HepG2 (cell line): Measurements from ENCODE around the gene CRKL. TPM values are rescaled to one million over a fixed set of nuclear protein-coding genes. Genes with fewer than 3 reads are reported as not detected.

Experiments used
- ATF3 ChIP-seq: sonication (generic); formaldehyde crosslinking; IDR thresholded peaks from 2 replicates; pipeline ENCODE4 v1.4.0; 2020; ENCODE audit warnings: missing genetic modification reagents
- ATF5 ChIP-seq: sonication (generic); formaldehyde crosslinking; IDR thresholded peaks from 2 replicates; pipeline ENCODE4 v1.4.0; 2020; ENCODE audit warnings: mild to moderate bottlenecking, low read depth, missing genetic modification reagents
- CBX5 ChIP-seq: sonication (generic); formaldehyde crosslinking; IDR thresholded peaks from 2 replicates; pipeline ENCODE4 v1.4.0; 2020; ENCODE audit warnings: missing genetic modification reagents, borderline replicate concordance
- CENPBD1 ChIP-seq: sonication (generic); formaldehyde crosslinking; IDR thresholded peaks from 2 replicates; pipeline ENCODE4 v1.8.0; 2022; ENCODE audit warnings: missing genetic modification reagents, low read depth, mild to moderate bottlenecking, borderline replicate concordance
- IRF9 ChIP-seq: sonication (generic); formaldehyde crosslinking; IDR thresholded peaks from 2 replicates; pipeline ENCODE4 v1.8.0; 2022; ENCODE audit warnings: missing genetic modification reagents, mild to moderate bottlenecking, borderline replicate concordance
- KLF15 ChIP-seq: sonication (generic); formaldehyde crosslinking; IDR thresholded peaks from 2 replicates; pipeline ENCODE4 v1.8.1; 2023; ENCODE audit warnings: borderline replicate concordance, mild to moderate bottlenecking, inconsistent platforms, missing genetic modification reagents, mixed read lengths
- MYPOP ChIP-seq: sonication (generic); formaldehyde crosslinking; IDR thresholded peaks from 2 replicates; pipeline ENCODE4 v1.8.1; 2023; ENCODE audit warnings: mild to moderate bottlenecking, moderate library complexity, missing genetic modification reagents
- RFX1 ChIP-seq: fragments of 450-650 bp; IDR thresholded peaks from 2 replicates; pipeline ENCODE4 v1.6.1; 2017
- SALL2 ChIP-seq: sonication (generic); formaldehyde crosslinking; IDR thresholded peaks from 2 replicates; pipeline ENCODE4 v1.8.1; 2023; ENCODE audit warnings: mild to moderate bottlenecking, missing genetic modification reagents, inconsistent platforms
- SUZ12 ChIP-seq: fragments of 150-350 bp; IDR thresholded peaks from 2 replicates; pipeline ENCODE4 v1.6.1; 2014; ENCODE audit warnings: low read depth, low read length
- ZBTB44 ChIP-seq: sonication (generic); formaldehyde crosslinking; IDR thresholded peaks from 2 replicates; pipeline ENCODE4 v1.4.0; 2020; ENCODE audit warnings: missing genetic modification reagents
- ZKSCAN8 ChIP-seq: IDR thresholded peaks from 2 replicates; pipeline ENCODE4 v1.6.1; 2016; ENCODE audit warnings: borderline replicate concordance, missing genetic modification reagents, missing compliant biosample characterization
- ZNF124 ChIP-seq: sonication (generic); formaldehyde crosslinking; IDR thresholded peaks from 2 replicates; pipeline ENCODE4 v1.4.0; 2020; ENCODE audit warnings: missing genetic modification reagents
- ZNF33A ChIP-seq: sonication (generic); formaldehyde crosslinking; IDR thresholded peaks from 2 replicates; pipeline ENCODE4 v1.5.1; 2020; ENCODE audit warnings: missing genetic modification reagents, mild to moderate bottlenecking, moderate library complexity, borderline replicate concordance
- ZNF546 ChIP-seq: sonication (generic); formaldehyde crosslinking; conservative IDR thresholded peaks from 2 replicates; pipeline ENCODE4 v1.8.1; 2023; ENCODE audit warnings: mild to moderate bottlenecking, missing genetic modification reagents
- ZNF703 ChIP-seq: sonication (generic); formaldehyde crosslinking; IDR thresholded peaks from 2 replicates; pipeline ENCODE4 v1.5.1; 2020; ENCODE audit warnings: missing genetic modification reagents, mild to moderate bottlenecking, moderate library complexity, borderline replicate concordance
- ZNF792 ChIP-seq: IDR thresholded peaks from 2 replicates; pipeline ENCODE4 v1.6.1; 2016
- polyA plus RNA-seq, 8 experiments: library from polyadenylated mRNA; depleted of rRNA in 3 of 8; stranded (reverse) in 7 of 8; unstranded in 1 of 8; fragments of >200 nt; fragmentation: Illumina TruSeq in 4 of 8; extraction: Trizol in 4 of 8; gene quantifications; 2 replicates each; pipeline versions ENCODE4 v1.2.1 to v1.2.3, GENCODE V29; 2011 to 2016; ENCODE audit warnings: low read depth in 4 of 8, missing spikeins in 1 of 8, mixed read lengths in 1 of 8; ENCODE audit not compliant: insufficient read depth in 1 of 8
- total RNA-seq, 5 experiments: library from RNA; depleted of rRNA; stranded (reverse); fragments of >200 nt; fragmentation: Illumina TruSeq; extraction: Trizol; gene quantifications; 2 replicates each; pipeline ENCODE4 v1.2.3, GENCODE V29; 2016; ENCODE audit warnings: low read depth in 1 of 5

CRKL gene
- total and polyA plus RNA-seq, 2 of the 13 experiments (the other 11 are each of a cell fraction or from before 2014, with no cell fraction given), result 37.4 to 60.6 TPM

GRCh38 chr22:20916916-20917810, at the start of gene CRKL (continued):
- 0 out of 2 replicates have a peak, but pooled peaks have one; percentile 55 for TF ChIP-seq ZNF33A (CRISPR knock-in tag)
- TF ChIP-seq ZNF124 (CRISPR knock-in tag), result peak; percentile 93
- no peak for TF ChIP-seq IRF9 (CRISPR knock-in tag)
- no peak for TF ChIP-seq SUZ12
- no peak; the same call in 1 of the 2 replicates for TF ChIP-seq KLF15
- TF ChIP-seq ZNF703, result peak; percentile 76; the same call in 1 of the 2 replicates
- TF ChIP-seq RFX1, result no peak
- TF ChIP-seq SALL2 (CRISPR knock-in tag), result no peak
- TF ChIP-seq CBX5, result peak; percentile 72; the same call in 1 of the 2 replicates
- peak; percentile 82; the same call in 1 of the 2 replicates for TF ChIP-seq ZKSCAN8
- TF ChIP-seq ZNF792 (CRISPR knock-in tag), result peak; percentile 68
- TF ChIP-seq ATF5 (CRISPR knock-in tag), result no peak
- TF ChIP-seq ZBTB44 (CRISPR knock-in tag), result no peak; the same call in 1 of the 2 replicates
- no peak; the same call in 1 of the 2 replicates for TF ChIP-seq CENPBD1 (CRISPR knock-in tag)
- peak; percentile 14; the same call in 1 of the 2 replicates for TF ChIP-seq ATF3
- TF ChIP-seq MYPOP, result peak; percentile 49; the same call in 1 of the 2 replicates
- TF ChIP-seq ZNF546 (CRISPR knock-in tag), result peak; percentile 63; the same call in 1 of the 2 replicates
